Subcutaneous abdominal adipose tissue (tissue), 5 donors: ENCODE results near the gene FZD1.
"Not testable (repeated sequence)": the region's sequence is repeated elsewhere in the genome, so short reads cannot be mapped to it uniquely, and the experiment has no call there.

Experiments
- H3K27ac ChIP-seq: one replicate; pipeline ENCODE4 v1.7.0; 2013; ENCODE audit warnings: low read depth, mild to moderate bottlenecking, inconsistent platforms, low read length, moderate library complexity
- H3K27me3 ChIP-seq, 5 donors: one replicate each; pipeline ENCODE4 v1.7.0; 2013; ENCODE audit warnings: low read length in 5 of 5, inconsistent platforms in 1 of 5; ENCODE audit not compliant: control insufficient read depth in 5 of 5, insufficient read depth in 4 of 5
- H3K36me3 ChIP-seq, 5 donors: one replicate each; pipeline ENCODE4 v1.7.0; 2013; ENCODE audit warnings: low read length in 5 of 5; ENCODE audit not compliant: control insufficient read depth in 5 of 5, insufficient read depth in 5 of 5
- H3K4me1 ChIP-seq, 5 donors: one replicate each; pipeline ENCODE4 v1.7.0; 2013; ENCODE audit warnings: low read length in 5 of 5, mild to moderate bottlenecking in 3 of 5, moderate library complexity in 1 of 5; ENCODE audit not compliant: control insufficient read depth in 5 of 5, insufficient read depth in 5 of 5
- H3K4me3 ChIP-seq, 5 donors: one replicate each; pipeline ENCODE4 v1.7.0; 2013; ENCODE audit warnings: low read length in 5 of 5, low read depth in 1 of 5
- H3K9ac ChIP-seq, 5 donors: one replicate each; pipeline ENCODE4 v1.7.0; 2013; ENCODE audit warnings: low read length in 5 of 5, mild to moderate bottlenecking in 4 of 5, moderate library complexity in 3 of 5
- H3K9me3 ChIP-seq, 5 donors: one replicate each; pipeline ENCODE4 v1.7.0; 2013; ENCODE audit warnings: low read length in 5 of 5; ENCODE audit not compliant: control insufficient read depth in 5 of 5
- donor health status: healthy.
- donor health status: healthy.
- donor health status: healthy.
- donor health status: healthy.
- donor health status: healthy.

The FZD1 gene

DNA sequence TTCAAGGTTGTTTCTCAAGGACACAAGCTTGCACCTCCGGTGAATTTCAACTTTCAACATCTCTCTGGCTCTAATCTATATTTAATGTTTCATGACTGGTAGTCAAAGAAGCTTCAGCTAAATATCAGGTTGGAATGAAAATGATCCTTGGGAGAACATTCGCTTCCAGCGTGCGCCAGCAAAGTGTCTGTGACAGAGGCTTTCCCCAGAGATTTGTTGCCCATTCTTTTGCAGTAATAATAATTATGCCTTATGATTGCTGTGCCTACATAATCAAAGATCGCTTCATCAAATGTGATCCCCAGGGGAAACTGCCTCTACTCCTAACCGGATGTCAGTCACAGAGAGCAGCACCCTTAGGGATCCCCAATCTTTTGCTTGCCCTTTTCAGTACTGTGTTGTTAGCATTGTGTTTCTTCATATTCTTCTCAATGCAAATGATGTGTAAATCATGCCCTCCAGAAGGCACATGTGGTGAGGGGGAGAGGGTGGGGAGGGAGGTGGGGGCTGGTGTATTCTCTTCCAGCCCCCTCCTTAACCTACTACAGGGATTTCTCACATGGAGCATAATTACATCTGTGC, 30.5 kb downstream of the FZD1 start:
- H3K36me3 ChIP-seq = no peaks in the 10 kb centered on the region
- H3K9ac ChIP-seq = no peak overlapping the region
- no peaks in the 10 kb centered on the region for H3K9me3 ChIP-seq
- H3K27ac ChIP-seq = no peak overlapping the region
- no peaks in the 10 kb centered on the region for H3K4me1 ChIP-seq
- H3K4me3 ChIP-seq = no peak overlapping the region
- H3K27me3 ChIP-seq = no peaks in the 10 kb centered on the region

DNA sequence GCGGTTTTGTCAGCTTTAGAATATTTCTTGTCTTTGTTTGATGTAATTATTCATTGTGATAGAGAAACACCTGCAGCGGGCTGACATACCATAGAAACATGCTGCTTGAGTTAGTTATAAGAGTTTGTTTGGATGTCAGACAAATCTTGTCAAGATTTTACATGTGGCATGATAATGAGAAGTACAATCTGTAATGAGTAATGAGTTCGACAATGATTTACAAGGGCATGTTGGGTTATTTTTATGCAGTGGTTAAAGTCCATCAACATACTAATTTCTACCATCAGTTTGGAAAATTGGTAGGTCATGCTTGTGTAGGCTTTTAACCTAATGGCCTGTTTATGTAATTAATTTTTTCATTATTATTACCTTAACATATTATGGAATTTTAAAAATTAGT, 31.3 kb downstream of the FZD1 start:
- Histone ChIP-seq H3K27me3 (no peaks in the 10 kb centered on the region), H3K4me3 (no peak overlapping the region), H3K9me3 (no peaks in the 10 kb centered on the region), H3K36me3 (no peaks in the 10 kb centered on the region), H3K27ac (no peak overlapping the region), H3K4me1 (no peaks in the 10 kb centered on the region), H3K9ac (no peak overlapping the region)

DNA sequence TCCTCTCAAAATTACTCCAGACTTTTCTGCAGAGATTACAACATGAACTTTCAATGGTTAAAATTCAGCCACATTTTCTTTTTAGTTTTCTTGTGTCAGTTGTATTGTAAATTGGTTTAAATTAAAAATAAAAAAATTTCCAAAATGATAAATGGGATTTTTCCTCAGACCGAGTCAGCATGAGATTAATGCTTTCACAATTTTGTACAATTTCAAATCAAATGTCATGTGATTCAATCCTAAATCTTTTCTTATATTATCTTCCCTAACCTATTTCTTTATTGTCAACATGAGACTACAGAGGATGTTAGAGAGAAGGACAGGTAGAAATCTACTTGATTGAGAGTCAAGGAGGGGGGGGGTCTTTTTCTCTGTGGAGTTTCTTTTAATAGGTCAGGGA, 33.7 kb downstream of the FZD1 start:
- H3K9me3 ChIP-seq = no peaks in the 10 kb centered on the region
- H3K27ac ChIP-seq = no peak overlapping the region
- H3K4me3 ChIP-seq = no peak overlapping the region
- H3K27me3 ChIP-seq = no peaks in the 10 kb centered on the region
- H3K4me1 ChIP-seq = peaks cover 0 to 3% (median 0%) of the 10 kb centered on the region in 5 donors
- no peak overlapping the region for H3K9ac ChIP-seq
- no peaks in the 10 kb centered on the region for H3K36me3 ChIP-seq

DNA sequence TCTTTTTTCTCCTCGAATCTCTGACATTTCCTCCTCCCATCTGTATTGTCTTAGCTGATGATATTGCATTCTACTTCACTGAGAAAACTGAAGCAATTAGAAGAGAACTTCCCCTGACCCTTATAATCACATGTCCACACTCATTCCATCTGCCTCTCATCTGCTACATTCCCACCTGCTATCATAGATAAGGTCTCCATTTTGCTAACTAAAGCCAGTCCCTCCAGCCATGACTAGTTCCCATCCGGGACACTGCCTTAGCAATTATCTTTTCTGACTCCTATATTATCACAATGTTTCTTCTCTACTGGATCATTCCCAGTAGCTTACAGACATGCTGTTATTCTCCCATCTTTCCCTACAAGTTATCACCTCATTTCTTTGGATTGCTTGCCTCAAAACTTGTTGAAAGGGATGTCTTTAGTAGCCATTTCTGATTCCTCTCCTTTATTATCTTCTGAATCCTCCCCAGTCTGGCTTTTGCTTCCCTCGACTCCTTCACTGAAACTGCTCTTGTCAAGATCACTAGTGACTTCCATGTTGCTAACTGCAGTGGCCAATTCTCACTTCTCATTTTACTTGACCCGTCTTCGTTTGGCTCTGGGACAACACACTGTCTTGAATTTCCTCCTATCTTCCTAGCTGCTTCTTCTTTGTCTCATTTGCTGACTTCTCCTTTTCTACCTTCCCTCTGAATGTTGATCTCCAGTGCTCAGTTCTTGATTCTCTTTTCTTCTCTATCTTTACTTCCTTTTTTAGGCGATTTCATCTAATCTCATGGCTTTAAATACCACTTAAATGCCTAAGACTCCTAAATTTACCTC, 35.9 kb downstream of the FZD1 start:
- Histone ChIP-seq H3K27ac (no peak overlapping the region), H3K4me1 (peaks cover 0 to 3% (median 0%) of the 10 kb centered on the region in 5 donors), H3K9ac (no peak overlapping the region), H3K4me3 (no peak overlapping the region), H3K27me3 (no peaks in the 10 kb centered on the region), H3K36me3 (no peaks in the 10 kb centered on the region), H3K9me3 (no peaks in the 10 kb centered on the region)

DNA sequence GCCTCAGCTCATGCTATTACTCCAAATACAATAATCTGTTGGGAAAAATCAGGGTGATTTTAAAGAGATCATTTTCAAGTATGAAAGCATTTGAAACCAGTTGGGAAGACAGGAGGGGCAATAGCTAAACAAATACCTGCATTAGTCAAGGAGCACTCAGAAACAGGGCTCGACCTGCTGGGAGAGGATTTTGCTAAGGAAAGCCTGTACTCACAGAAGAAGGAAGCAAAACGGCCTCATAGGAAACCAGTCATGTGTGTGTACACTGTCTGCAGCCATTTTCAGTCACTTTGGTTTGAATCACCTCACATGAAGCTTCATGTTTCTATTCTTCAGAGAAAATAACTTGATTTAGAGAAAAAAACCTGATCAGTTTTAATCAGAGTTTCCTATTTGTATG, 38.6 kb downstream of the FZD1 start:
- no peaks in the 10 kb centered on the region for H3K27me3 ChIP-seq
- peaks cover 0 to 3% (median 0%) of the 10 kb centered on the region in 5 donors for H3K4me1 ChIP-seq

DNA sequence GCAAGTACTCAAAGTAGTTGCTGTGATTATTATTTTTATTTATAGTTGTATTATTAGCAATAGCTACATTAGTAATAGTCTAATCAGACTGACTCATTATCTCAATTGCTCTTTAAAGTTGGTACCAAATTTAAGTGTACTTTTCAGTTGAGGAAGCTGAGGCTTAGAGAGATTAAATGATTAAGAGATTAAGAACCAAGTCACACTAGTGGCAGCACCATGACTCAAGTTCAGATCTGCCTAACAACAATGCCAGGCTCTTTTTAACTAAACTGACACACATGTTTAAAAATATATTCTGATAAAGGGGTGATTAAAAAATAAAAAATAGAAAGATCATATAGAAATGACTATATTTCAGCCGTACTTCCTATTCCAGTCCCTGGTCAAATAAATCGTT, 42.0 kb downstream of the FZD1 start:
- H3K9ac ChIP-seq = no peak overlapping the region
- H3K4me3 ChIP-seq = no peak overlapping the region
- no peak overlapping the region for H3K27ac ChIP-seq
- no peaks in the 10 kb centered on the region for H3K36me3 ChIP-seq
- H3K27me3 ChIP-seq = no peaks in the 10 kb centered on the region
- no peaks in the 10 kb centered on the region for H3K4me1 ChIP-seq
- no peaks in the 10 kb centered on the region for H3K9me3 ChIP-seq

More for the DNA sequence above, 38.6 kb downstream of the FZD1 start:
- H3K9me3 ChIP-seq = no peaks in the 10 kb centered on the region
- H3K27ac ChIP-seq = no peak overlapping the region
- no peaks in the 10 kb centered on the region for H3K36me3 ChIP-seq
- no peak overlapping the region for H3K4me3 ChIP-seq
- H3K9ac ChIP-seq = no peak overlapping the region

DNA sequence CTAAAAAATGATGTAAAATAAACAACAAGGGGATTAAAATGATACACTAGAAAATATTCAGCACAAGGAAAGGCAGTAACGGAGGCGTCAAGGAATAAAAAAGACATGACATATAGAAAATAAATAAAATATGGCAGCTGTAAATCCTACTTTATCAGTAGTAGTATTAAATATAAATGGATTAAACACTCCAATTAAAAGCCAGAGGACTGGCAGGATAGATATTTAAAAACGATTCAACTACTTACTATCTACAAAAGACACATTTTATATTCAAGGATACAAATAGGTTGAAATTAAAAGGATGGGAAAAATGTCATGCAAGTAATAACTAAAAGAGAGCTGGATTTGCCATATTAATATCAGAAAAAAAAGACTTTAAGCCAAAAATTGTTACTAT, 43.2 kb downstream of the FZD1 start:
- Histone ChIP-seq H3K36me3 (no peaks in the 10 kb centered on the region), H3K9me3 (no peaks in the 10 kb centered on the region)

DNA sequence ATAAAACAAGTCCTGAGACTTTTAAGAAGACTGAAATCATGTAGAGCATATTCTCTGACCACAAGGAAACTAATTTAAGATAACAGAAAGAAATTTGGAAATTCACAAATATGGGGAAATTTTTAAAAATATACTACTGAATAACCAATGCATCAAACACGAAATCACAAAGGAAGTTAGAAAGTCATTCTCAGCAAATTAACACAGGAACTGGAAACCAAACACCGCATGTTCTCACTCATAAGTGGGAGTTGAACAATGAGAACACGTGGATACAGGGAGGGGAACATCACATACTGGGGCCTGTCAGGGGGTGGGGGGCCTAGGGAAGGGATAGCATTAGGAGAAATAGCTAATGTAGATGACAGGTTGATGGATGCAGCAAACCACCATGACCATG, 44.0 kb downstream of the FZD1 start:
- H3K36me3 ChIP-seq, H3K4me1 ChIP-seq, H3K9ac ChIP-seq, H3K9me3 ChIP-seq, H3K4me3 ChIP-seq, H3K27ac ChIP-seq, H3K27me3 ChIP-seq: not testable (repeated sequence)

More for the DNA sequence above, 43.2 kb downstream of the FZD1 start:
- Histone ChIP-seq H3K4me3 (no peak overlapping the region), H3K4me1 (no peaks in the 10 kb centered on the region), H3K27me3 (no peaks in the 10 kb centered on the region), H3K9ac (no peak overlapping the region), H3K27ac (no peak overlapping the region)

DNA sequence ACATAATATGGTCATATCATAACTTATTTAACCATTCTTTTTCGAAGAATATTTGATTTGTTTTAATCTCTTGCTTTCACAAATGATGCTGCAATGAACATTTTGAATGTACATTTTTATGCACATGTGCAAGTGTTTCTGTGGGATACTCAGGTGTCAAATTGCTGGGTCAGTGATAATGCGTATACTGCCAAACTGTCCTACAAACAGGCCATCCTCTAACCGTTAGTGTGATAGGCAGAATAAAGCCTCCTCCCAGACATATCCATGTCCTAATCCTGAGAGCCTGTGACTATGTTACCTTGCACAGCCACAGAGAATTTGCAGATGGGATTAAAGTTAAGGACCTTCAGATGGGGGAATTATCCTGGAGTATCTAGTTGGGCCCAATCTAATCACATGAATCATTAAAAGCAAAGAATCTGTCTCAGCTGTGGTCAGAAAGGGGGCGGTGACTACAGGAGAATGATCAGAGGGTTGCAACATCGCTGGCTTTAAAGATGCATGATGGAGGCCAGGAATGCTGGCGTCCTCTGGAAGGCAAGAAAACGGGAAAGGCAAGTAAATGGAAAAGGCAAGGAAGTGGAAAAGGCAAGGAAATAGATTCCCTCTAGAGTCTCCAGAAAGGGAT, 46.7 kb downstream of the FZD1 start:
- Histone ChIP-seq H3K9me3 (no peaks in the 10 kb centered on the region), H3K27ac (no peak overlapping the region), H3K4me1 (no peaks in the 10 kb centered on the region), H3K27me3 (no peaks in the 10 kb centered on the region), H3K4me3 (no peak overlapping the region), H3K9ac (no peak overlapping the region), H3K36me3 (no peaks in the 10 kb centered on the region)

DNA sequence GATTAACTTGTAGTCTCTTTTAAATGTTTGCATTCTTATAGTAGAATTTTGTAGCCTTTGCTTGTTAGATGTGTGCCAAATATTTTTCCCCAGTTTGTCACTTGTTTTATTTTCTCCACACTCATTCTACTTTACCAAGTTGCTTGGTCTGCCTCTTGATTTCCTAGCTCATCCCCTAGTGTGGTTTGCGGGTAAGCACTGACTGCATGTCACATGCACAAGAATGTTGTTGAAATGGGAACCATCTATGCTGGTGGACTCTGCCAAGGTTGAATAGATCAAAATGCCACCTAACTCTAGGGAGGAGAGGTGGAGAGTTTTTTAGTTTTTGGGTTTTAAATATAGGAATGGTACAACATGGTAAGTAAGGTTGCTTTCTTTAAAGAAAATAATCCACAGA, 47.6 kb downstream of the FZD1 start:
- Histone ChIP-seq H3K9me3 (no peaks in the 10 kb centered on the region), H3K27me3 (no peaks in the 10 kb centered on the region), H3K4me3 (no peak overlapping the region), H3K4me1 (no peaks in the 10 kb centered on the region), H3K27ac (no peak overlapping the region), H3K9ac (no peak overlapping the region), H3K36me3 (no peaks in the 10 kb centered on the region)
